GM19372 (cell line): ENCODE results near the gene TLK2.
"Not testable (repeated sequence)": the region's sequence is repeated elsewhere in the genome, so short reads cannot be mapped to it uniquely, and the experiment has no call there.

Experiments
- ATAC-seq: cut with Tn5 transposase; IDR thresholded peaks from one replicate; pipeline ENCODE4 v1.9.1; 2021; ENCODE audit warnings: mild to moderate bottlenecking, low read depth, moderate library complexity; ENCODE audit not compliant: unreplicated experiment

The TLK2 gene

GRCh38 chr17:62479639-62480258 lies 1.1 kb downstream of the TLK2 start:
- ATAC-seq = not testable (repeated sequence)

- not testable (repeated sequence) for ATAC-seq
Measured at GRCh38 chr17:62482553-62482952, 3.9 kb downstream of the TLK2 start.

GRCh38 chr17:62490990-62491389 lies 12.4 kb downstream of the TLK2 start:
- ATAC-seq = not testable (repeated sequence)

DNA sequence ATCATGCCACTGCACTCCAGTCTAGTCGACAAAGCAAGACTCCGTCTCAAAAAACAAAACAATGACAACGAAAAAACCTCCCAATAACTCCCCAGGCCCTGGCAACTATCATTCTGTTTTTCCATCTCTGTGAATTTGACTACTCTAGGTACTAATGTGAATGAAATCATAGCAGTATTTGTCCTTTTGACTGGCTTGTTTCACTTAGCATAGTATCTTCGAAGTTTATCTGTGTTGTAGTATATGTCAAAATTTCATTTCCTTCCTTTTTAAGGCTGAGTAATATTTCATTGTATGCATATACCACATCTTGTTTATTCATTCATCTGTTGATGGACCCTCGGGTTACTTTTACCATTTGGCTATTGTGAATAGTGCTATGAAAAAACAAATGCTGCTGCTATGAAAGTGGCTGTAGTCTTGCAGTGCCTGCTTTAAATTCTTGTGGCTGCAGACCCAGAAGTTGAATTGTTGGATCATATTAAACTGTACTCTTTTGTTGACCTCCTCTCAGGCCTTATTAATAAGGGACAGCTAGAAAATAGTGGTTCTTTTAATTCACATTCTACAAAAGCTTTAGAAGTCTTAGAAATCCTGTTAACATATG lies 14.5 kb downstream of the TLK2 start:
- not testable (repeated sequence) for ATAC-seq

DNA sequence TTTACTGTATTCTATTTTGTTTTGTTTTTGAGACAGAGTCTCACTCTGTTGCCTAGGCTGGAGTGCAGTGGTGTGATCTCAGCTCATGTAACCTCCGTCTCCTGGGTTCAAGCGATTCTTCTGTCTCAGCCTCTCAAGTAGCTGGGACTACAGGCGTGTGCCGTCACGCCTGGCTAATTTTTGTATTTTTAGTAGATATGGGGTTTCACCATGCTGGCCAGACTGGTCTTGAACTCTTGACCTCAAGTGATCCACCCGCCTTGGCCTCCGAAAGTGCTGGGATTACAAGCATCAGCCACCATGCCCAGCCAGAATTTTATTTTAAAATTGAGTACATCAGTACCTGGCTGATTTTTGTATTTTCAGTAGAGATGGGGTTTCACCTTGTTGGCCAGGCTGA lies 15.4 kb downstream of the TLK2 start:
- ATAC-seq = not testable (repeated sequence)

GRCh38 chr17:62496344-62496743 lies 17.7 kb downstream of the TLK2 start:
- ATAC-seq = not testable (repeated sequence)

- ATAC-seq = not testable (repeated sequence)
Measured at GRCh38 chr17:62498796-62499195, 20.2 kb downstream of the TLK2 start.

GRCh38 chr17:62500463-62500862 lies 21.8 kb downstream of the TLK2 start:
- not testable (repeated sequence) for ATAC-seq

DNA sequence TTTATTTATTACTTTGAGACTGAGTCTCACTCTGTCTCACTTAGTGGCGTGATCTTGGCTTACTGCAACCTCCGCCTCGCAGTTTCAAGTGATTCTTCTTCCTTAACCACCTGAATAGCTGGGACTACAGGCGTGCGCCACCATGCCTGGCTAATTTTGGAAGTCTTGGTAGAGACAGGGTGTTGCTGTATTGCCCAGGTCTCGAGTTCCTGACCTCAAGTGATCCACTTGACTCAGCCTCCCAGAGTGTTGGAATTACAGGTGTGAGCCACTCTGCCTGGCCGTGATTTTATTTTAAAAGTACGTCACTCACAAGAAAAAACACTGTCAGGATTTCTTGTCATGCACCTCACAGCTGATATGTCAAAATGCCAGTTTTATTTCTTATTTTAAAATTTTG lies 26.2 kb downstream of the TLK2 start:
- ATAC-seq = not testable (repeated sequence)

GRCh38 chr17:62507191-62507836 lies 28.7 kb downstream of the TLK2 start:
- peak; percentile 53 for ATAC-seq

DNA sequence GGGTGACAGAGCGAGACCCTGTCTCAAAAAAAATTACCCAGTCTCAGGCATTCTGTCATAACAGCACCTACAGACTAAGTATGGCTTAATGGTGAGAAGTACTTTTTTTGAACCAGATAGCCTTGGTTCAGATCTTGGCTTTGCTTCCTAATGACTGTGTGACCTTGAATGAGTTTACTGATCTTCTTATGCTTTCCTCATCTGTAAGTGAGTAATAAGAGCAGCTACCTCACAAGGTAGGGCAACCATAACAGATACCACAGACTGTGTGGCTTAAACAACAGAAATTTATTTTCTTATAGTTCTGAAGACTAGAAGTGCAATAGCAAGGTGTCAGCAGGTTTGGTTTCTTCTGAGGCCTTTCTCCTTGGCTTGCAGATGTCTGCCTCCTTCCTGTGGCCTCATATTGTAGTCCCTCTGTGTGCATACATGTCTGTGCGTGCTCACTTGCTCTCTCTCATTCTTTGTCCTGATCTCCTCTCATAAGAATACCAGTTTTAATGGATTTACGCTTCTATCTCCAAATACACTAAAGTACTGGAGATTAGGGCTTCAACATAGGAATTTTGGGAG lies 31.7 kb downstream of the TLK2 start:
- not testable (repeated sequence) for ATAC-seq

- ATAC-seq = not testable (repeated sequence)
Measured at GRCh38 chr17:62511014-62511413, 32.4 kb downstream of the TLK2 start.

DNA sequence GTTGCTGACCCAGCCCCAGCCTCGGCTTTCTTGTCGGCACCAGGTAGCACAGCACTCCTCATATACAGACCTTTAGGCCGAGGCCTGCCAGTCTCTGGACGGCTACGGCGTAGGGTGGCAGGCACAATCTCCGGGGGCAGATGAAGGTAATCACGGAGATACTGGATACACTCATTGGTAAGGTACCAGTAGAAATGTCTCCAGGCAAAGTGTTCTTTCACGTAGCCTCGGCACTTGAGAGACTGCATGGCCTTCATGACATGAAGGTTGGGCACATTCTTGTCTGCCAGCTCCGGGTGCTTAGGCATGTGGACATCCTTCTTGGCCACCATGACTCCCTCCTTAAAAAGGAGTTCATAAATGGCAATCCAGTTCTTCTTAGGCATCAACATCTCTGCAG lies 37.8 kb downstream of the TLK2 start:
- ATAC-seq = not testable (repeated sequence)

DNA sequence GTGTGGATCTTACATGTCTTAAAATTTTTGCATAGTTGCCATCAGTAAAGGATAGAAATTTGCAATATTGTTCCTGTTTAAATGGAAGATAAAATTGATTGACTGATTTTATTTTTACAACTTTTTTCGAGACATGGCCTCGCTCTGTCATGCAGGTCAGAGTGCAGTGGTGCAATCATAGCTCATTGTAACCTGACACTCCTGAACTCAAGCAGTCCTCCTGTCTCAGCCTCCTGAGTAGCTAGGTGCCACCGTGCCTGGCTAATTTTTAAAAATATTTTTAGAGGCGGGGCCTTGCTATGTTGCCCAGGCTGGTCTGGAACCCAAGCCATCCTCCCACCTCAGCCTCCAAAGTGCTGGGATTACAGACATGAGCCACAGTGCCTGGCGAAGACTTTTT lies 42.7 kb downstream of the TLK2 start:
- ATAC-seq = not testable (repeated sequence)

- not testable (repeated sequence) for ATAC-seq
Measured at GRCh38 chr17:62524077-62524476, 45.5 kb downstream of the TLK2 start.

DNA sequence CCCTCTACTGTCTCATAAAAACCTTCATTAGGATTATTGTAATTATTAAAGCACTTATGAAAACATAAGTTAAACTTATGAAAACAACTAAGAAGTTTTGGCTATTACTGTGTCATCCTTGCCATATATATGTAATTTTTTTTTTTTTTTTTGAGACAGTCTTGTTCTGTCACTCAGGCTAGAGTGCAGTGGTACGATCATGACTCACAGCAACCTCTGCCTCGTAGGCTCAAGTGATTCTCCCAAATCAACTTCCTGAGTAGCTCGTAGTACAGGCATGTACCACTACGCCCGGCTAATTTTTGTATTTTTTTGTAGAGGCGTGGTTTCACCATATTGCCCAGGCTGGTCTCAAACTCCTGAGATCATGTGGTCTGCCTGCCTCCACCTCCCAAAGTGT lies 46.7 kb downstream of the TLK2 start:
- not testable (repeated sequence) for ATAC-seq

- ATAC-seq = not testable (repeated sequence)
Measured at GRCh38 chr17:62530936-62531335, 52.3 kb downstream of the TLK2 start.

DNA sequence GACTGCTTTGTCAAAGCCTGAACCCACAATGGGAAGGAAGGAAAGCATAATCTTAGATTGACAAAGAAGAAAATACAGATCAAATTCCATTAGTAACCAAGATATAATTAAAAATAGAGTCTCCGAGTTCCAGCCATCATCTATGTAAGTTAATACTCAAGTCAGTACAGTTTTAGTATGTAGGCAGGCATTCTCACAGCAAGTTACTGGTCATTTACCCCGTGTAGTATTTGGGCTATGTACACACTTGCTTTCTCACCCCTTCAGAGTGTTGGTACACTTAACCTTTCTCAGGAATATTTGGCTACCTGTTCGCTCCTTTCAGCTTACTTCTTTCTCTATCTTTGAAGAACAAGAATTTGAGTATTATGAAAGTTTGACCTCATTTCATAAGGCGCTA lies 57.9 kb downstream of the TLK2 start:
- ATAC-seq = not testable (repeated sequence)

DNA sequence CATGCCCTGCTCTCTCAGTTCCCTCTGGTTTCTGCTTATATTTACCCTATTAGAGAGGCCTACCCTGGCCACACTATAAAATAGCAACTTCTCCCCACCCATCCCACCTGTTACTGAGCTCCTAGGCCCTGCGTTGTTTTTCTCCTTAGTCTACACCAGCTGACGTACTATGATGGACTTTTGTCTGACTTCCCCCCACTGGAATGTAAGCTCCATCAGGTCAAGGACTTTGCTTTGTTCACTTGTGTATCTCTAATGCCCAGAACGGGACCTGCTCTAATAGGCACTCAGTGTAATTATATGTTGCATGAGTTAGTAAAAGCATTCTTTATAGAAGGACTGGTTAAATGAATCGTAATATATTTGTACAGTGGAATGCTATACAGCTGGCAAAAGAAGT lies 62.4 kb downstream of the TLK2 start:
- ATAC-seq = not testable (repeated sequence)

- not testable (repeated sequence) for ATAC-seq
Measured at GRCh38 chr17:62543278-62543775, 64.7 kb downstream of the TLK2 start.

DNA sequence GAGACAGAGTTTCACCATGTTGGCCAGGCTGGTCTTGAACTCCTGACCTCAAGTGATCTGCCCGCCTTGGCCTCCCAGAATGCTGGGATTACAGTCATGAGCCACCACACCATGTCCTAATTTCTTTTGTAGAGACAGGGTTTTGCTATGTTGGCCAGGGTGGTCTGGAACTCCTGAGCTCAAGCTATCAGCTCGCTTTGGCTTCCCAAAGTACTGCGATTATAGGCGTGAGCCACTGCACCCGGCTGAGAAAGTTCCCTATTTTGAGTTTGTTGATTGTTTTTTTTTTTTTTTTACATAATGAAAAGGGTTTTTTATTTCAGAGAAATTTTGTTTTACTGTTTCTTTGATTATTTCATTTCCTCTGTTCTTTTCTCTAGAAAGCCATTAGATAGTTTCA lies 67.4 kb downstream of the TLK2 start:
- not testable (repeated sequence) for ATAC-seq
